NCI-H2196 (cell line): ENCODE results near the gene LIMCH1.
"Not testable (repeated sequence)": the region's sequence is repeated elsewhere in the genome, so short reads cannot be mapped to it uniquely, and the experiment has no call there.

Experiments used
- DNase-seq: peaks from one replicate; lab custom pipeline; 2025; ENCODE audit not compliant: unreplicated experiment; lab: John Stamatoyannopoulos, UW

Gene LIMCH1

GRCh38 chr4:41642746-41643145 is 104.8 kb downstream of the LIMCH1 start:
- DNase-seq: not testable (repeated sequence)

GRCh38 chr4:41643331-41643730 is 105.4 kb downstream of the LIMCH1 start:
- DNase-seq: no peak

DNA sequence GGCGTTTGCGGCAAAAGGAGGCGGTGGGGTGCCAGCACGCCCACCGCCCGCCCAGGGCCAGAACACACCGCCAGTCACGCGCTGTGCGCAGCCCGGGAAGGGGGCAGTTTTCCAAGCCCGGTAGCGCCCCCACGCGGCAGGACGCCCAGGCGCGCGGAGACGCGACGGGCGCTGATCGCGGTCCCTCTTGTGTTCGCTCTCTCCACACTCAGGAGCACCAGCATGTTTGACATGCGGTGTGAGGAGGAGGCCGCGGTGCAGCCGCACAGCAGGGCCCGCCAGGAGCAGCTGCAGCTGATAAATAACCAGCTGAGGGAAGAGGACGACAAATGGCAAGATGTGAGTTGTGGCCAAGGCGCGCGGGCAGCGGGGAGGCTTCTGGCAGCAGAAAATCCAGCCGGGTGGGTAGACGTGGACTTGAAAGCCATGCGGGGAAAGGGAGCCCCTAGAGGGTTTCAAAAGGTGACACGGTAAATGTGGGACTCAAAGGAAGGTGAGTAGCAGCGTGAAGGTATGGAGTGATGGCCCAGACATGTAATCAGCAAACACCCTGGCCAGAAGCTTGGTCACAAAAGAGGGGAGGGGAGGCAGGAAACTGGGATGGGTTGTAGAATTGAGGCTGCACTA is 106.4 kb downstream of the LIMCH1 start:
- no peak for DNase-seq

DNA sequence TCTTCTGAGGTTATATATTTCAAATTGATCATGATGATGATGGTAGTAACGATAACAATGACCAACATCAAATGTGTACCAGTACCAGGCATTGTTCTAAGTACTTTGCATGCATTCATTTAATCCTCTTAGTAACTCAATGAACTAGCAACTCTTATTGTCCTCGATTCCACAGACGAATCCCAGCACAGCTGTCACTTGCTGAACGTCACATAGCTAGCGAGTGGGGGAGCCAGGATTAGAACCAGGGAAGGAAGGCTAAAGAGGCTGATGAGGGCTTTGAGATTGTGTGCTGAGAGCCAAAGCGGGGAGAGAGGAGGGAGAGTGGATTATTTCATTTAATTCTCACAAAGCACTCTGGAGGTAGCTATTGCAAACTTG is 106.9 kb downstream of the LIMCH1 start:
- no peak for DNase-seq

DNA sequence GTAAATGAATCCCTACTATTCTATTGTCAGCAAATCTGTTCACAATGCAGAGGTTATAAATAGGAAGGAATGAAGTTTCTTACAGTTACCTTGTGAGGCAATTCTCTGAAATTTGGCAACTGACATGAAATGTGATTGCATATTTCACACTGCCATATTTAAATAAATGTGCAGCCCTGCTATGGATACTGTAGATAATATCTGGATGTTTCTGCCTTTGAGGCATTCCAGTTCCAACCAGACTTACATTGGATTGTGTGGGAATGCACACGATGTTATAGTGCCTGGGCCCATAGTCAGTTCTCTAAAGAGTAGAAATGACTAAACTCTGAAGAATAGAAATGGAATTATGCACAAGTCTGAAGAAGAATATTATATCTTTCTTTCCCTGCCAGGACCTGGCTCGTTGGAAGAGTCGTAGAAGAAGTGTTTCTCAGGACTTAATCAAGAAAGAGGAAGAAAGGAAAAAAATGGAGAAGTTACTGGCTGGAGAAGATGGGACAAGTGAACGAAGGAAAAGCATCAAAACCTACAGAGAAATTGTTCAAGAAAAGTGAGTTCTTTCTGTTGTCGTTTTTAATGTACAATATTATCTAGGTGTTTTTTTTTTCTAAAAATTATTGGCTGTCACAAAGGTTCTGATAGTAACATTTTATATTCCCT is 107.9 kb downstream of the LIMCH1 start:
- no peak for DNase-seq

GRCh38 chr4:41646862-41647261 is 108.9 kb downstream of the LIMCH1 start:
- no peak for DNase-seq

DNA sequence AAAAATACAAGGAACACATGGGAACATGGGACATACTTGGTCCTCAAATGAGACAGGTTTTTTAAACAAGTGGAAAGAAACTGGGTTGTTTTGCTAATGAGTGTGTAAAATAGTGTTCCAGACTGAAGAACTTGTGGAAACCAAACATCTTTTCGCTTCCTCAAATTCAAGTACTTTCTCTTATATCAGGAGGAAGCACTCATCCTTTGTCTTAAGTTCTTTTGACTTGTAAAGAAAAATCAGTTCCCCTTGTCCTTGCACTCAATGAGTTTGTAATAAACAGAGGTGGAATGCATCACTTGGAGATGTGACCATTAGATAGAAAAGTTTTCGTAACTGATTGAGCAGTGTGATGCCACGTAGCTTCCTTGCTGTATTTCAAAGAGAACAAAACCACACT is 109.4 kb downstream of the LIMCH1 start:
- no peak for DNase-seq

DNA sequence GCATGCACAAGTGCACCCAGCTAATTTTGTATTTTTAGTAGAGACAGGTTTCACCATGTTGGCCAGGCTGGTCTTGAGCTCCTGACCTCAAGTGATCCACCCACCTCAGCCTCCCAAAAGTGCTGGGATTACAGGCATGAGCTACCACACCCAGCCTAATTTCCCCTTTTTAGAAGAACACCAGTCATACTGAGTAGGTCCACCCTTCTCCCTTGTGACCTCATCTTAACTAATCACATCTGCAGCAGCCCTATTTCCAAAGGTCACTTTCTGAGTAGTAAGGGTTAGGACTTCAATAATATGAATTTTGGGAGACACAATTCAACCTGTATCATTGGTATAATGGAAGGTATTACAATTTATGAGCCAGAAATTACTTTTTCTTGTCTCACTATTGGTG is 113.2 kb downstream of the LIMCH1 start:
- DNase-seq: not testable (repeated sequence)

- no peak for DNase-seq
Observed at GRCh38 chr4:41652971-41653370, 115.0 kb downstream of the LIMCH1 start.

GRCh38 chr4:41653523-41653922 is 115.6 kb downstream of the LIMCH1 start:
- DNase-seq: no peak

GRCh38 chr4:41655177-41655576 is 117.2 kb downstream of the LIMCH1 start:
- no peak for DNase-seq

DNA sequence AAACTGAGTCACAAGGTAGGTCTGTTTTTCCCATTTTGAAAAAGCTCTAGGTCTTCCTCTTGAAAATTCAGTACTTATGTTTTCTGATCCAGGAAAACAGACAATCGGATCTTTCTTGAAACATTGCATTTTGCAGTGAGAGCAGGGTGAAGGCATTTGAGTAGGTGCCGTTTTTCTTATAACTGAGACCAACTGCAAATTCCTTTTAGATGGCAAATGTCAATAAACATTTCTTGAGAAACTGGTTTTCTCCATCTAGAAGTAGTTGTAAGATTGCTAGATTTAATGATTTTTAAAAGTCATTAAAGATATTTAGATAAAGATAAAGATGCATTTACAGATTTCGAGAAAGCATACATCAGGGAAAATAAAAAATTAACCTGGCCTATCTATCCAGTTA is 118.1 kb downstream of the LIMCH1 start:
- no peak for DNase-seq

GRCh38 chr4:41656572-41657520 is 118.9 kb downstream of the LIMCH1 start:
- DNase-seq: no peak

GRCh38 chr4:41657561-41657960 is 119.6 kb downstream of the LIMCH1 start:
- DNase-seq: no peak

GRCh38 chr4:41658163-41658562 is 120.2 kb downstream of the LIMCH1 start:
- DNase-seq: peak; percentile 7

DNA sequence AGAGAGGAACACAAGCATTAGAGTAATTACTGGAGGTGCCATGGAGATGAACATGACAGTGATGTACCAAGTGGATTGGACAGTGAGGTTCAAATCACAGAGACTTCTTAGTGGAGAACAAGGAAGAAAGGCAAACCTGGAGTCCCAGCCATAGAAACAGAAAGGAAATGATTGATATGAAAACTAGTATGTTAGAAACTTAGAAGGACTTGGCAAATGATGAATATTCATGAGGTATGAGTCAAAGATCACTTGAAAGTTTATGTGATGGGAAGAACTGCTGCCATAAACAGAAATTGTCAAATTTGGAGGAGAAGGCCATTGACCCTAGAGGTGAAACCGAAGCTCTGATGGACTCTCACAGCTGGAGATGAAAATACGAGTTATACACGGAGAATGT is 122.4 kb downstream of the LIMCH1 start:
- DNase-seq: no peak

DNA sequence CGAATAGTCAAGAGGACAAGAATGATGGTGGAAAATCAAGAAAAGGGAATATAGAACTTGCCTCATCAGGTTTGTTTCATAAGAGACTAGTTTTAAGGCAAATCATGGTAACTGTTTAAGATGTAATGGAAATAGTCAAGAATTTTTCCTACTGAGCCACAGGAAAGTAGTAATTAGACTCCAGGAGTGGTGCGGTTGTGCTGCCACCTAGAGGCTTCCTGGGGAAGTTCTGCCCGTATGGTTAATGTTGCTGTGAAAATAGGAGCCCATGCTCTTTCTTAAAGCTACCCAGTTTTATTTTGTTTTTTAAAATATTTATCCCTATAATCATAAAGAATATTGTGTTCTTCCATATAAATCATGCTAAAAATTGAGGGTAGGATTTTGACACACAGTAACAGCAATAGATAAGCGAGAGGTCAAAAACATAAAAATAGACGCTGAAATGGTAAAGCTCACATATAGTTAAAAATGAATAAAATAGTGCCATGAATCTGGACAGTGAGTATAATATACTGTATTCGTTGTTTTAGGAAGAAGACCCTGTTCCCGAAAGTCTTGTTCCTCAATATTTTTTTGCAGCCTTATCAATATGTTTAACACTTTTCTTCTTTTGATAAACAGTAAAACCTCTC is 123.6 kb downstream of the LIMCH1 start:
- peak; percentile 64 for DNase-seq

GRCh38 chr4:41665636-41666207 is 127.8 kb downstream of the LIMCH1 start:
- no peak for DNase-seq

- DNase-seq: no peak
Observed at GRCh38 chr4:41668024-41668423, 130.1 kb downstream of the LIMCH1 start.

GRCh38 chr4:41670530-41670929 is 132.6 kb downstream of the LIMCH1 start:
- DNase-seq: peak; percentile 47

- no peak for DNase-seq
Observed at GRCh38 chr4:41670982-41671381, 133.0 kb downstream of the LIMCH1 start.
